GM21825 (cell line): ENCODE measurements around the gene NOX5.

ENCODE experiments used
- ATAC-seq: cut with Tn5 transposase; IDR thresholded peaks from one replicate; pipeline ENCODE4 v1.9.1; 2021; ENCODE audit warnings: mild to moderate bottlenecking, moderate library complexity; ENCODE audit not compliant: unreplicated experiment

The NOX5 gene

DNA sequence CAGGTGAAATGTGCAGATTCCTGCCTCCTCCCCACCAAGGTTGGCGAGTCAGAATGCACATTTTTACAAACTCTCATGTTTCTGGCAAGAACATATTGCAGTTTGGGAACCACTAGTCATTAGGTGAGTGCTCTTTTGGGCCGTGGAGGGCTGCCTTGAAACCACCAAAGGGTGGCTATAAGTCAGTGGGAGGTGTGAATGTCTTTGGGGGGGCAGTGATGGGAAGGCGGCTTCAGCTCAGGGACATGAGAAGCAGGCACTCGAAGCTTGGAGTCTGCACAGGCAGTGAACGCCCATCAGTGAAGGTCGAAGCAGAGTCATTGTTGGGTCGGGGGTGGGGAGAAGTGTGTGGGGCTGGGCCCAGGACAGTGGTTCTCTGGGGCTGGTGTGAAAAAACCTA is 1.1 kb downstream of the NOX5 start:
- no peak for ATAC-seq

DNA sequence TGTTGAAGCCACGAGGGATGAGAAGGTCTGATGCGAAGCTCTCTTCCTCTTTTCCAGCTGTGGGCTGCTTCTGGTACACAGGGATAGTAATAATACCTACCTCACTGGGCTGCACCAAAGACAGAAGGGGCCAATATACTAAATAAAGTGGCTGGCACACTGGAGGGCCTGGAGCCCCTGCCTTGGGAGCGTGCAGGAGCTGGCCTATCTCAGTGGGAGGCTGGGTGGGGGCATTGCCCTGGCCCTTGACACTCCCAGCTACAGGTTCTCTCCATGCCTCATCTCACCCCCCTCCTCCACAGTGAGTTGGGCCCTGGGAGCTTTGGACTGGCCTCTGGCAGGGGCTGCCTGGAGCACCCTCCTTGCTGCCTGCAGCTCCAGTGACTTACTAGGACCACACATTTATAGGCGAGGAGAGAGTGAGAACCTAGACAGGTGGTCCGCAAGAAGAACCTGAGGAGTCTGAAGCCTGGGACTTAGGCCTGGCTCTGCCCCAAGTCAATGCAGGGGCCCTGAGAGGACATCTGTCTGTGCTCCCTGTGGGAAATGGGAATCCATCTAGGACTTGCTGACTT is 1.6 kb downstream of the NOX5 start:
- no peak for ATAC-seq

DNA sequence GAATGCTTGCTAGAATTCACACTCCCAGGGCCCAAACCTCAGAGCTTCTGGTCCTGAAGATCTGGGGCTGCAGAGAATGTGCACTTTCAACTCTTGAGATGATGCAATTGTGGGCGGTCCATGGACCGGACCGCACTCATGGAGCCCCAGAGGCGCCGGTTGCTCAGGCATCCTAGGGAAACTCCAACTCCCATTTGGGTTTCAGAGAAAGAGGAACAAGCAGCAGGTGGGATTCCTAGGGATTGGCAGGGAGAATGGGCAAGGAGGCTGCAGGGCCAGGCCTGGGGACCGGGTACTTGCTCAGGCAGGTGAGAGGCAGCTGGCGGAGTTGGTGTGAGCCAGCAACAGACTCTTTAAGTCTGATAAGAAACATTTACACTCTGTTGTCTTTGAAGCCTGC is 3.5 kb downstream of the NOX5 start:
- no peak for ATAC-seq

DNA sequence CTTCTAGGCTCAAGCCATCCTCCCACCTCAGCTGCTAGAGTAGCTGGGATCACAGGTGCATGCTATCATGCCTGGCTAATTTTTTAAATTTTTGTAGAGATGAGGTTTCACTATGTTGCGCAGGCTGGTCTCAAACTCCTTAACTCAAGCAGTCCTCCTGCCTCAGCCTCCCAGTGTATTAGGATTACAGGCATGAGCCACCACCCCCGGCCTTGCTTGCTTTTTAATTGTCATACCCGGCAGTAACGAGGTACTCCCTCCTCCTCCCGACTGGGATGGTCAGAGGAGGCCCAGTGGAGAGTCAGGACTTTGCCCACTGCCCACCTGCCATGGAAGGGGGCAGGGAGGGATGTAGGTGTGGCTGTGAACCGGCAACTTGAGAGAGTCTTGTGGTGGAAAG is 4.5 kb downstream of the NOX5 start:
- ATAC-seq, result no peak

DNA sequence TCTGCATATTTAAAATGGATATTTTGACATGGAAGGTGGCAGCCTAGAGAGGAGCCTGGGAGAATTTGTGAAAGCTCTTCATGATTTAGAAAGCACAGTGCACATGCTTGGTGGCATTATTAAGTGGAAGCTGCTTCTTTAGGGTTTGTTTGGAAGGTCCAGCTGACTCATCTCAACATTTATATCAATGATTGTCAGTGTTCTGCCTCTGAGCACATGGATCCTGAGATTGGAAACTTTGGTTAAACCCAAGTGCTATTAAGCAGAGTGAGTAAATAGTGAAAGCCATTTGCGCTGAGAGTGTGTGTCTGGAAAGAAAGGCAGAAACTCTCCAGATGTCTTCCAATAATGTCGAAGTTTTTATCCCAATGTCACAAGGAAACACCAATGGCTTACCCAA is 7.4 kb downstream of the NOX5 start:
- ATAC-seq, result no peak

DNA sequence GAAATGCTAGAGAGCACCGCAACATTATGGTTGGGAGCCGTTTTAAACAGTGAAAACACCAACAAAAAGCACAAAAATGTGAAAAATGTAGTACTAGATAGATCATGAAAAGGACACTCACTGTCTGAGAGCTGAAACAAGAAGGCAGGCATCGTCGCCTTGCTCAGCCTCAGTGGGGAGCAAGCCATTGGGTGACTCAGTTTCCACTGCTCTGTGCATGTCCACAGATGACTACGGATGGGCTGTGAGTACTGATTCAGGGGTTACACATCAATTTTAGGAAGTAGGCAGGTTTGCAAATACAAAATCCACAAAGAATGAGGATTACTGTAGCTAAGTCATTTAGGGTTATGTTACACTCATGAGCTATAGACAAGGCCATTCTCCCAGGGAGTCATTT is 10.8 kb downstream of the NOX5 start:
- ATAC-seq, result no peak

DNA sequence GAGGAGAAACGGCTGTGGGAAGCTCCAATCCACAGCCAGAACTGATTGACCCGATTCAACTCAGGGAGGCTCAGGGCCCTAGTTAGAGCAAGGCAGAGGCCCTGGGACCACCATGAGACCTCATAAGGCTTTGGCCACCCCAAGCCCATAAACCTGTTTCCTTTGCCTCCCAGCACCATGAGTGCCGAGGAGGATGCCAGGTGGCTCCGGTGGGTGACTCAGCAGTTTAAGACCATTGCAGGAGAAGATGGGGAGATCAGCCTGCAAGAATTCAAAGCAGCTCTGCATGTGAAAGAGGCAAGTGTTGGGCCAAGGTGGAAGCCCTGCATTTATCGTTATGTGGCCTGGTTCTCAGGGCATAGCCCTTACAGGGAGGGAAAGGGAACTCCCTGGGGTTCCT is 11.9 kb downstream of the NOX5 start:
- ATAC-seq, result no peak

DNA sequence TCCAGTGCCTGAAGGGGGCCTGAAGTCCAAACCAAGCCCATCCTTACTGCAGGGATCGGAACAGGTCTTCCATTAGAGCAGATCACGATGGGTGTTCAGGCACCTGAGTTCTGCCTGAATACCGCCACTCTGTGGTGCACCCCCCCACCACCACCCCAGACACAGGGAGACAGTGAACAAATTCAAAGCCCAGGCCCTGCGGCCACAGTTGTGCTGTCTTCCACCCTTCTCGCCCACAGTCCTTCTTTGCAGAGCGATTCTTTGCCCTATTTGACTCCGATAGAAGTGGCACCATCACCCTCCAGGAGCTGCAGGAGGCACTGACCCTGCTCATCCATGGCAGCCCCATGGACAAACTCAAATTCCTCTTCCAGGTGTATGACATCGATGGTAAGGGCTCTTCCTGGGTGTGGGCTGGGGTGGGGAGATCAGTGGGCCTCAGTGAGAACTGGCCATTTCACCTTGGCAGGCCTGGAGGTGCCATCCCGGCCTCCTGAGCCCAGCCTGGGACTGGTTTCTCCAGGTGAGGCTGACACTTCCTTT is 13.6 kb downstream of the NOX5 start:
- ATAC-seq, result no peak

DNA sequence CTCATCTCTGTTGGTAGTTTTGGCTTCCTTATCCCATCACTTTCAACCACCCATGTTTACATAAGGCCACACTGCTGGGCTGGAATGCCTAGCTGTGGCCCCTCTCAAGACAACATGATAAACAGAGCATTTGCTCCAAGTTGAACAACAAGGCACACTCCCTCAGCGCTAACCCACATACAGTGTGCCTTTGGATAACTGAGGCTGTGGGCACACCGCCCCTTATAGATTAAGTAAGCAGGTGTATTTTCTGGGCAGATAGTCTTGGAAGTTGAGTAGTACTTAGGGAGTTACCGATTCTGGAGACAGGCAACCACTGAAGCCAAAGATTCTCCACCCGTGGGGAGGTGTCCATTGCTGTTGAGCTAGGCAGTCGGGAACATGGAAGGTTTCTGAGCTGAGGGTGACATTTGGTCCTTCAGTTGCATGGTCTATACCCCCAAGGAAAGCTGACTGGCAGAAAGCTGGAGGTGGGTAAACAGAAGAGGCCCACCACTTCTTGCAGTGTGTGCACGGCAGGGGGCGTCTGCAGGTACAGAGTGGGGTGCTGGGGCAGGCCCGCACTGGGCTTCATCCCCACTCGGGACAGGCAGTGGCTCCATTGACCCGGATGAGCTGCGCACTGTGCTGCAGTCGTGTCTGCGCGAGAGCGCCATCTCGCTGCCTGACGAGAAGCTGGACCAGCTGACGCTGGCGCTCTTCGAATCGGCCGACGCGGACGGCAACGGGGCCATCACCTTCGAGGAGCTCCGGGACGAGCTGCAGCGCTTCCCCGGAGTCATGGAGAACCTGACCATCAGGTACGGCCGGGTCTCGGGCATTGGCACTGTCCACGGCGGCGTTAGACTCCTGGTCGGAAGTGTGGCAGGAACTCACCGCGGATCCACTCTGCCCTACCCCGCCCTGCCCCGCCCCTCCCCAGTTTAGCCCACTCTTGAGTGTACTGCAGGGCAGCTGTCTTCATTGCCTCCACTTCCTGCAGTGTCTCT is 16.8 kb downstream of the NOX5 start:
- ATAC-seq, result no peak

DNA sequence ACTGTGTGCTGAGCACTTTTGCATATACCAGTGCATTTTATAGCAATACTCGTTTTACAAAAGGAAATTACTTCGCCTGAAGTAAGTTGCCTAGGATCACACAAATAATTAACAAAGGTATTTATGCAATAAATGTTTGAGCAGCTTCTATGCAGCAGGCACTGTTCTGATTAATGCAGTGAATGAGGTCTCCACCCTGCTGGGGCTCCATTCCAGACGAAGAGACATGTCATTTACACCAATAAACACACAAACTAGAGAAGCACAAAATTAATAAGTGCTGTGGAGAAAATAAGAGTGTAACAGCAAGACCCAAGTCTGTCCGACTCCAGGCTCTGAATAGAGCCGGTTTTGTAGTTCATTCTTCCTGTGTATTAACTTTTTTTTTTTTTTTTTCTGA is 17.5 kb downstream of the NOX5 start:
- ATAC-seq, result no peak

DNA sequence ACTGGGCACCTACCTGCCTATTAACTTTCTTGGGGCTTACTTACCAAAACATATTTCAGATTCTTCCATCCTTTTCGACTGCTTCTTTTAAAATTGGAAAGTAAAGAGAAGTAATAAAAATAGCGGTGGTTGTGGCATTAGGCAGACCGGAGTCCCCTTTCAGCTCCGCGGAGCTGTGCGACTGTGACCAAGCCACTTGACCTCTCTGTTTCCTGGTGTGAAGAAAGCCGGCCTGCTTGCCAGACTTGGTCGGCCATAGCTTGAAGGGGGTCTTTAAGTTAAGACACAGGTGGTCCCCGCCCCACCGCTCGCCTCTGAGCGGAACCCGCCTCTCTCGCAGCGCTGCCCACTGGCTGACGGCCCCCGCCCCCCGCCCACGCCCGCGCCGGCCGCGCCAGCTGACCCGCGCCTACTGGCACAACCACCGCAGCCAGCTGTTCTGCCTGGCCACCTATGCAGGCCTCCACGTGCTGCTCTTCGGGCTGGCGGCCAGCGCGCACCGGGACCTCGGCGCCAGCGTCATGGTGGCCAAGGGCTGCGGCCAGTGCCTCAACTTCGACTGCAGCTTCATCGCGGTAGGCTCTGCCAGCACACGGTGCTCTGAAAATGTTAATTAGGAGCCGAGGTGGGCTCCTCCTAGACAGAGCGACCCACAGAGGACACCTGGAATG is 18.3 kb downstream of the NOX5 start:
- ATAC-seq, result no peak

DNA sequence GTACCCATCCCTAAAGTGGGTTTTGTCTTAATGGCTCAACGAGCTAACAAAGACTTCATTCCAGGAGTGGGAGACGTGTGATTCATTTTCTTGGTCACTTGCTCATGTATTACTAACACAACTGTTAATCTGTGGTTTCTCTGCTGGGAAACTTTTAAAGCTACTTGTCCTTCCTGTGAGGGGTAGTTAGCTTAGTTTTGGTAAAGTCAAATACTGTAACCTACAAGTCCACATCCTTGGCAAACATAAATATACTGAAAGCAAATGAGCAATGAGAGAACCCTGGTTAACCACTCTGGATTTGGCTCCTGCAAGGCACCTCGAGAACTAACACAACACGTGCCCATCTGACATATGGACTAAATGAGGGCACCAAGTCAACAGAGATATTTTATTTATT is 19.9 kb downstream of the NOX5 start:
- ATAC-seq, result no peak

DNA sequence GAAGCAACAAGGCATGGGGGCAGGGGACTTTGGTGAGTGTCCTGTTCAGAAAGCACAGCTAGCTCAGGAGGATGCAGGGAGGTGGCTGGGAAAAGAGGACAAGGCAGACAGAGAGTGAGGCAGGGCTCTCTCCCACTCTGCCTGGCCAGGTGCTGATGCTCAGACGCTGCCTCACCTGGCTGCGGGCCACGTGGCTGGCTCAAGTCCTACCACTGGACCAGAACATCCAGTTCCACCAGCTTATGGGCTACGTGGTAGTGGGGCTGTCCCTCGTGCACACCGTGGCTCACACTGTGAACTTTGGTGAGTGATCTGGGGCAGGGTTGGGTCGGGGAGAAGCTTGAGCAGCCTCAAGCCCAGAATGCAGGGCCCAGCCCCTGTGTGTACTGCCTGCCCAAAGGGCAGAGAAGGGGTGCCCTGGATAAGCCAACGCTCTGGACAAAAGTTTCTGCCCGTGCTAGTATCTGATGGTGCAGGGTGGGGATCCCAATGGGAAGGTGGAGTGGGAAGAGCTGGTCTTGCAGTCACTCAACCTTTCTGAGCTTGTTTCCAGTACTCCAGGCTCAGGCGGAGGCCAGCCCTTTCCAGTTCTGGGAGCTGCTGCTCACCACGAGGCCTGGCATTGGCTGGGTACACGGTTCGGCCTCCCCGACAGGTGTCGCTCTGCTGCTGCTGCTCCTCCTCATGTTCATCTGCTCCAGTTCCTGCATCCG is 20.9 kb downstream of the NOX5 start:
- no peak for ATAC-seq

DNA sequence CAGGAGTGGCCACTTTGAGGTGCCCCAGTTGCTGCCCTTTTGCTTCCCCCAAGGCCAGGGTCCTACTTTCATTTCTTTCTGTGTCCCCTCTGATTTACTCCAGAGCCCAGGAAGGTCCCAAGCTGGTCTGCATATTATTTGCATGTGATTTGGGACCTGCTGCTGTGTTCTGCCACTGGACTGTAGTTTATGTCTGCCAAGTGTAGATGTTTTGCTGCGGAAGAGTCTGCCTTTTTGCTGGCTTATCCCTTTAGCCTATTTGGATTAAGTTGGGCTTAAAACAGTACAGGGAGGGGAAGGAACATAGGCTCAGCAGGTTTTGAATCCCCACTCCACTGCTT is 21.4 kb downstream of the NOX5 start:
- ATAC-seq, result no peak

DNA sequence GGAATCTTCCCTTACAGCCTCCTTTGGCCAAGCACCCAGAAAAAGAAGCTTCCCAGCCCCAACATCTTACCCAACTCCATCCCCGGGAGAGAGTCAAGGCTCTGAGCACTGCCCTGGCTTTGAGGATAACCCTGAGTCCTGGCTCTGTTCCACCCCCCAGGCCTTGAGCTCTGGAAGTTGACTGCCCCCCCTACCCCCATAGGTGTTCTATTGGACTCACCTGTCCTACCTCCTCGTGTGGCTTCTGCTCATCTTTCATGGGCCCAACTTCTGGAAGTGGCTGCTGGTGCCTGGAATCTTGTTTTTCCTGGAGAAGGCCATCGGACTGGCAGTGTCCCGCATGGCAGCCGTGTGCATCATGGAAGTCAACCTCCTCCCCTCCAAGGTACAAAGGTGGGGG is 22.3 kb downstream of the NOX5 start:
- ATAC-seq, result no peak

DNA sequence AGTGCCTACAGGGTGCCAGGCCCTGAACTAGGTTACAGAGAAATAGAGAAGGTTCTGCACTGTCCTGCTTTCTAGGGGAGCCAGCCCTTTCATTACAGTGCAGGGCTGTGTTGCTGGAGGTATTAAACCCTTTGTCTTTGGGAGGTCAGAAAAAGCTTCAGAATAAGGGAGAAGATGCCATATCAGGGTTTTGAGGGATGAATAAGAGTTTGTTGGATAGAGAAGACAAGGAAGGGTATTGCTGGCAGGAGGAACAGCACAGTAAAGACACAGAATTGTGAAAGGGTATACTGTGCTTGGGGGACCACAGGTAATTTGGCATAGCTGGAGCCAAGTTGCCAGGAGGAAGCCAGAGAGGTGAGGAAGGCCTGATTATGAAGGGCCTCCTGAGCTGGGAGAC is 23.0 kb downstream of the NOX5 start:
- ATAC-seq, result no peak

DNA sequence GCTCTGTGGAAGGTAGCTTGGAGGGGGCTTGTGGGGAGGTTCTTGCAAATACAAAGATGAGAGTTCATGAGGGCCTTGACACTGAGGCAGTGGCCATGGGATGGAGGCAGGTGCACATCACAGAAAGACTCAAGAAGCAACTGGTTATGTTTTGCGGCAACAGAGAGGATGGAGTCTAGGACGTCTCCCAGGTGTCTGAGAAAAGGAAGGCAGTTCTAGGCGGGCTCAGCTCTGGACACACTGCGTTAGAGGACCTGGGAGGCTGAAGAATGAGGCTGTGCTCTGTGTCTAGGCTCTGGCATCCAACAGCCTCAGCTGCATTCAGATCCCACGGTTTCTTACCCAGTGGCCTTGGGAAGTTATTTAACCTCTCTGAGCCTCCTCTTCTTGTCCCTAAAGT is 23.5 kb downstream of the NOX5 start:
- no peak for ATAC-seq

DNA sequence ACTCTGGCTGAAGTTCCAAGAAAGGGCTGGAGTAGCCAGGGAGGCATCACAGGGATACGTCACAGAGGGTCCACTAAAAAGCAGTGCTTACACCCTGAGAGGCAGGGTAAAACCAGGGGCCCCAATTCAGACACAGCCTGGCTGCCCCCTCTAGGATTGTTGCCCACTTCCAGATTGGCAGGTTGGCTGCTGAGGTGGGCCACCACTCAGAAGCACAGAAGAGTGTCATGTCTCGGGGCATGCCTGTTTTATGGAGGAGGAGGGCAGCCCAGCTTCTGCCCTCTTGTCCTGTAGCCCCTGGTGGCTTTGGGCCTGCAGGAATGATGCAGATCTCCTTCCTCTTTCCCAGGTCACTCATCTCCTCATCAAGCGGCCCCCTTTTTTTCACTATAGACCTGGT is 24.0 kb downstream of the NOX5 start:
- no peak for ATAC-seq

DNA sequence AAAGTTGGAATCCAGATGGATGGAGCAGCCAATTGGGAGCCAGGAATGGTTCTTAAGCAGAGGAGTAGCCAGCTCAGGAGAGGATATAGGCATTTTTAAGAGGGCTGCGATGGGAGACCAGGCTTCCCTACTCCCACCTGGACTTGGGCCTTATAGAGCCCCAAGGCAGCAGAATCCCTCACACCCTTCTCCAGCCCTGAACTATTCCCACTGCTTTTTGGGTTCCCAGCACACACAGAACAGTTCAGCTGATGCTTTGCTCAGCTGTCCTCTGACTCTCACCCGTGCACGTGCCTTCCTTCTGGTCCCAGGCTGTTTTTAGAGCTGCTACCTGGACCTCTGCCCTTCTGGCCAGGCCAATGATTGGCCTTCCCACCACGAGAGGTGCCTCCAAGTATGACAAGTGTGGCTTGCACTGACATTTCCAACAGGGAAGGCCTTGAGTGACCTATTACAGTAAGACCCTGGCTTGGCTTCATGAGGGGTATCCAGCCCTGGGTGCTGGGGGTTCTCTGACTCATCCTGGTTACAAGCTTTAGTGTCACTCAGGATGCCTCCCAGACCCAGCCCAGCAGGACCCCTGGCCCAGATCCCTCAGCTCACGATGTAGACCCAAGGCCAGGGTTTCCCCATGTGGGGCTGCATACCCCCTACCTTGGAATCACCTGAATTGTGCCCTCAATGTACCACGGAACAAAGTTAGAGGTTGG is 25.2 kb downstream of the NOX5 start:
- no peak for ATAC-seq

DNA sequence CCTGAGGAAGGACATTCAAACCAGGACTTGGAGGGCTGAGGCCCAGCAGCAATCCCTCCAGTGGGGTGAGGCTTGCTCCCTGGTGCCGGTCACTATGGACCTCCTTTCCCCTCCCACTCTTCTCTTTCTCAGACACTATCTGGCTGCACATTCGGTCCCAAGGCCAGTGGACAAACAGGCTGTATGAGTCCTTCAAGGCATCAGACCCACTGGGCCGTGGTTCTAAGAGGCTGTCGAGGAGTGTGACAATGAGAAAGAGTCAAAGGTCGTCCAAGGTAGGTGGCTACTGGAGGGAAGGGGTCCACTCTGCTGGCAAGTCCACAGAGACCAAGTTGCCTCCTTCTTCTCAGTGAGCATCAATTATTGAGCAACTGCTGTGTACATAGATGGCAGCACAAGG is 28.0 kb downstream of the NOX5 start:
- ATAC-seq, result no peak

DNA sequence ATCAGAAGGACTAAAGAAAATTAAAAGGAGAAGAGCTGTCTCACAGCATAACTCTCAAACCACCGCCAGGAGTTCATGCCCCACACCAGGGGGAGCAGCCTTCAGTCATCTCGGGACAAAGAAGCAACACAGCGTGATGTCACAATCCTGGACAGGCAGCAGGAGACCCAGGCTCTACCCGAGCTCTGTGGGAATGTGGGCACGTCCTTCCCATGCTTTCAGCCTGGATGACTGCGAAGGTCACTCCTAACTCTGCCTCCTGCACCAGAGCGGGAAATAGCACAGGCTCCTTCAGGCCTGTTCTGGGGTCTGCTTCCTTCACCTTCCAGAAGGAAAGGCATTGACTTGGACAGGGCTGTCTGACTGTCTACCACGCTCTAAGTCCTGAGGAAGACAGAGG is 31.3 kb downstream of the NOX5 start:
- no peak for ATAC-seq
